B cell (primary cell): Measurements from ENCODE around the gene ALX3.

Source experiments
- CTCF ChIP-seq: fragments of 200-600 bp; IDR thresholded peaks from one replicate; pipeline ENCODE4 v1.8.0; 2022; ENCODE audit warnings: antibody characterized with exemption, mild to moderate bottlenecking
- EZH2 ChIP-seq: IDR thresholded peaks from 2 replicates; pipeline ENCODE4 v1.6.1; 2012; ENCODE audit warnings: borderline replicate concordance, low read depth, mild to moderate bottlenecking, moderate library complexity, low read length; ENCODE audit not compliant: insufficient read depth, poor library complexity, severe bottlenecking

DNA sequence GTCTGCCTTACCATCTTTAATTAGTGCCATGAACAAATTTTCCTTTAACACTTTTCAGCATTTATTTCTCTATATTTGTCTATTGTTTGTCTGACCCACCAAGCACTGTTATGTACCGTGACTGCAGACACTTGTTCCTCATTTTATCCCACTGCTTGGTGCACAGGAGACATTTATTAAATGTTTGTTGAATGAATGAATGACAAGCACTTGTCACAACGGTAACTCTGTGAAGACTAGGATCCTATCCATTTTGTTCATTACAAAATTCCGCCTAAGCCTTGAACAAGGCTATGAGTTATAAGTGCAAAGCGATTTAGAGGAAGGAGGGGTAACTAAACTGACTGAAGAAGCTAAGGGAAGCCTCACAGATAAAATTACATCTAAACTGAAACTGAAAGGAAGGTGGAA, 36.4 kb downstream of the ALX3 start:
- TF ChIP-seq CTCF (no peak), EZH2 (no peak)
